GM21423 (cell line): ENCODE data around the gene CDH13.

Experiments used
- ATAC-seq: cut with Tn5 transposase; IDR thresholded peaks from one replicate; pipeline ENCODE4 v1.9.1; 2021; ENCODE audit warnings: mild to moderate bottlenecking, moderate library complexity; ENCODE audit not compliant: unreplicated experiment

Gene CDH13

DNA sequence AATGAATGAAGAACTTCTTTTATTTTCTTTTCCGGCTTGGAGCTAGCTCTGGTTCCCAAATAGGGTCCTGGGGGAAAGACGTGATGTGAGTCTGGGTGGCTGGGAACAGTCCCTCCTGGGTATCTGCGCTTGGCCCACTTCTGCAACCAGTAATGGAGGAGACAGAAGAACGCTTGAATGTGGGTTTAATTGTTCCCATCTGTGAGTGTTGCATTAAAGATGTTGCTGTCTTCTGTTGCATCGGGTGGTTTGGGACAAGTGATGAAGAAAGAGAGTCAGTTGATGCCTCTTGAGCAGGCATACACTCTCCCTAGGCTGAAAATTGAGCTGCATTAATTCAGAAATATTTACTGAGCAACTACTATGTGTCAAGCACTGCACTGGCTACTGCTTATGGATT lies 511.1 kb downstream of the CDH13 start:
- ATAC-seq, result no peak

- no peak for ATAC-seq
Measured at GRCh38 chr16:83138512-83138911, 511.7 kb downstream of the CDH13 start.

DNA sequence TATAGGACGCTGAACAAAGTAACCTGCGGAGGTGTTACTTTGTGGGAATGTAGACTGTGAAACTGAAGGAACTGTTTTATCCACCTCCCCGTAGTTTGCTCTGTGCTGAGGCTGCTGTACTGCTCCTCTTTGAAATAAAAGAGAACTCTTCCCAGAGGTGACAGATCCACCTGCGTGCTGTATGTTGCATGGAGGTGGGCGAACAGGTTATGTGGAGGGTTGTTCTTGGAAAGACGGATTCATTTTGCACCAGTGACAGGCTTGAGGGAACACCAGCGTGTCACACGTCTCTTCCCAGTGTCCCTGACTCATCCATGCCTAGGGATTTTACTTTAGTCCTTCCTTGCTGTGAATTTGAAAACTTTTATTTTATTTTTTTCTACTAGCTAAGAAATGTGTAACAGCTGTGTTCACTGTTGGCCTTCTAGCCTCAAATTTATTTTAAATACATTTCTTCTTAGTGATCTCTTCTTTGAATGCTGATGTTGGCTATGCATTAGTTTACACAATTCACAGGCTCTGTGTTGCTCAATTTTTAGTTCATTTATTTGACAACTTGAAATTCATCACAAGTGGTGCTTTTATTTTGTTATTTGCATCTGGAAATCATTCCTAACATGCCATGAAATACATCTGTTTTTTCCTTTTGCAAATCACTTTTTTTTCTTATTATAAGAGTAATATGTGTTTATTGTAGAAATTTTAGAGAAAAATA lies 512.4 kb downstream of the CDH13 start:
- ATAC-seq, result no peak

- no peak for ATAC-seq
Measured at GRCh38 chr16:83143788-83144187, 517.0 kb downstream of the CDH13 start.

DNA sequence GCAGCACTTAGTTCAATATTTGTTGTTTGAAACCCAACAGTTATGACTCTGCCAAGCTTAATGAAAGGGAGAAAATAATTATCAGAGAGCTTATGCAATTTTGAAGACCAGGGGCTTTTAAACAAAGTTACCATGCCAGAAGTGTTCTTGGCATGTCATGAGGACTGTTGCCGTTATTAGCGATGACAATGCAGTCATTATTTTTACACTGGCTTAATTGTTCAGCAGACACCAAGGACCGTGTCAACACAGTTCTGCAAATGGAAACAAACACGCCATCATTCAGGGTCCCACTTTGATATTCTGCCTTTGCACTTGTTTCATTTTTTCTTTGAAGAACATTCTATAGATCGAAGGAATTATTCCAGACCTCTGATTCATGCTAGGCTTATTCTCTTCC lies 518.5 kb downstream of the CDH13 start:
- no peak for ATAC-seq

GRCh38 chr16:83147244-83147643 lies 520.5 kb downstream of the CDH13 start:
- ATAC-seq, result no peak

- ATAC-seq, result no peak
Measured at GRCh38 chr16:83158320-83158957, 531.7 kb downstream of the CDH13 start.

DNA sequence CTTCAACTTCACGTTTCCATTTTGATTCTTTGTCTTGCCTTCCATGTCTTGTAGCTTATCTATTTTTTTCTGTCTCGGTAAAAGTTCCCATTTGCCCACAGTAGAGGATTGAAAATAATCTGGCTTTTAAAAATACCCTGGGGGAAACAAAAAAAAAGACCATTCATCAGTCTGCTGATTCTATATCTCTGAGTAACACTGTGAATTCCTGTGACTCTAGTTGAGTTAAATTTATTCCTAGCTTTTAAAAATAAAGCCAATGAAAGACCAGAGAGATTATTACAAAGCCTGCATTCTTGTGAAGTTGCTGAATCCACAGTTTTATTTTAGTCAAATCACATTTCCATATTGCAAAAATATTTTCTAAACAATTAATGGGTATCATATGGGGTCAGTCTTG lies 532.3 kb downstream of the CDH13 start:
- no peak for ATAC-seq

DNA sequence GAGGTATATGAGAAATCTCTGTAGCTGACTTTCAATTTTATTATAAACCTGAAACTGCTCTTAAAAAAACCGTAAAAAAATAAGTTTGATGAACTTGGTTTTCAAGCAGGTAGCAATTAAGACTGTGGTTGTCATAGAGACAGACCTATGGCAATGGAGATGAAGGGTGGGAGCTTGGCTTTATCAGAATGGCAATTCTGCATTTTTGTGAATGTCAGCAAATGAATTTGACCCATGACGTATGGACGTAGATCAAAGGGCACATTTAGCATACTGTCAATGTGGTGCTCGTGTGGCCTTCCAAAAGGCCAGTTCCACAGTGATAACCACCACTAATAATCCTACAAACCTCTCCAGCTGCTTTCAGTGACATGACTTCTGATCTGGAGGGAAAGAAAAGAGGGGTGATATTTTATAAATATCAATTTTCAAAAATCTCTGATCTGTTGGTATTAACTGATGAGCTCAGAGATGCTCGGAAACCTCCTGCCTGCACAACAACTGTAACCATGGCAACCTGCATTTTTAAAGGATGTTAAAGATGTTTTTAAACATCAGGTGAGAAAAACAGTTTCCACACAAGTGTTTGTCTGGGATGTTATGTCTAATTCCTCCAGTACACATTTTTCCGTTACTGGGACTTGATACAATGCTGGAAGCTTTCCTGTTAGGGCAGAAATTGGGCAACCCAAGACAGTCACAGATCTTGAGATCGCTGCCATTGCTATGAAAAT lies 533.7 kb downstream of the CDH13 start:
- no peak for ATAC-seq

- ATAC-seq, result no peak
Measured at GRCh38 chr16:83162791-83163190, 536.0 kb downstream of the CDH13 start.

GRCh38 chr16:83164816-83165215 lies 538.0 kb downstream of the CDH13 start:
- no peak for ATAC-seq

GRCh38 chr16:83171396-83171795 lies 544.6 kb downstream of the CDH13 start:
- ATAC-seq, result no peak

- no peak for ATAC-seq
Measured at GRCh38 chr16:83174671-83175070, 547.9 kb downstream of the CDH13 start.

- no peak for ATAC-seq
Measured at GRCh38 chr16:83176802-83177201, 550.0 kb downstream of the CDH13 start.

GRCh38 chr16:83185902-83186301 lies 559.1 kb downstream of the CDH13 start:
- ATAC-seq, result no peak

DNA sequence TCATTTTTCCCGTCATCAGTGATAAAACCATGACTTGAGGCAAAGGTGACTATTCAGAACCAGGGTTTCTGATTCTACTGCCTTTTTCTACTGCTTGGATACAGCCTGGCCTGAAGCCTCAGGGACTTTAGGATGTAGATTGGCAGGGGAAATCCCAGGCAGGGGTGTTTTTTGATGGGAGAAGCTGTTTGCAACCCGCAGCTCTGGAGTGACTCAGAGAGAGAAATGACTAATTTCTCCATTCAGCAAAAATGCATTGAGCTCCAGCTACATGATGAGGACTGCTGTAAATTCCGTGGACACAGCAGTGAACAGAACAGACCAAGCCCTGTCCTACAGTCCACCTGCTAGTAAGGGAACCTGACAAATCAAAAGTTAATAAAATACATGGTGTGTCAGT lies 560.6 kb downstream of the CDH13 start:
- ATAC-seq, result no peak

- no peak for ATAC-seq
Measured at GRCh38 chr16:83196796-83197195, 570.0 kb downstream of the CDH13 start.

DNA sequence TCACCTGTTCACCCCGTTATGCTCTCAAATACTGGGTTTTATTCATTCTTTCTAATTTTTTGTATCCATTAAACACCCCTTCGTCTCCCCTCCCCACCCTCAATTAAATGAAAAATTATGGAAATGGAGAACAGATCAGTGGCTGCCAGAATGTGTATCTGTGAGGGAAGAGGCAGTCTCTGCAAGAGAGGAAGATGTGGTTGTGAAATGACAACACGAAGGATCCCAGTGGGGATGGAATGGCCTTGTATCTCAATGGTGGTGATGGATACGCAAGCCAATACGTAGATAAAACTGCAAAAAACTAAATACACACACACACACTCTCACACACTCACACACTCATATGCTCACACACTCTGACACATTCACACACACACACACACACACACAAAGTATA lies 570.7 kb downstream of the CDH13 start:
- ATAC-seq, result no peak

DNA sequence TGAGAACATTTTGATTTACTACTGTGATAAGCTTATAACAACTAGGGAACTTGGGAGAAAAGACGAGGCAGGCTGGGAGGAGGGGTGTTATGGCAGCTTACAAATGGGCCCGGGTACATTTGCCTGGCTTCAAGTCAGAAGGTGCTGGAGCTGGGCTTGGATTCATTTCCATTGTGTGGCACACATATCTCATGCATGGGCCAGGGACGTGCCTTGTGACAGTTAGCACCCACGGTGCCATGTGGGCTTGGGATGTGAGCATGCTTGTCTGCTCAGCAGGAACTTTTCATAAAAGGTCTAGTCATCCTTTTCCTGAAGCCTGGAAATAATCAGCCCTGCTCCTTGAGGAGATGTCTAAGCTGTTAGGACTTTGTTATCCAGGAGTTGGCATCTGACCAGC lies 572.2 kb downstream of the CDH13 start:
- no peak for ATAC-seq

GRCh38 chr16:83200005-83200779 lies 573.4 kb downstream of the CDH13 start:
- no peak for ATAC-seq

- ATAC-seq, result no peak
Measured at GRCh38 chr16:83201748-83202147, 575.0 kb downstream of the CDH13 start.
